ENCODE results near the gene PROX1.

The PROX1 gene, protein sequence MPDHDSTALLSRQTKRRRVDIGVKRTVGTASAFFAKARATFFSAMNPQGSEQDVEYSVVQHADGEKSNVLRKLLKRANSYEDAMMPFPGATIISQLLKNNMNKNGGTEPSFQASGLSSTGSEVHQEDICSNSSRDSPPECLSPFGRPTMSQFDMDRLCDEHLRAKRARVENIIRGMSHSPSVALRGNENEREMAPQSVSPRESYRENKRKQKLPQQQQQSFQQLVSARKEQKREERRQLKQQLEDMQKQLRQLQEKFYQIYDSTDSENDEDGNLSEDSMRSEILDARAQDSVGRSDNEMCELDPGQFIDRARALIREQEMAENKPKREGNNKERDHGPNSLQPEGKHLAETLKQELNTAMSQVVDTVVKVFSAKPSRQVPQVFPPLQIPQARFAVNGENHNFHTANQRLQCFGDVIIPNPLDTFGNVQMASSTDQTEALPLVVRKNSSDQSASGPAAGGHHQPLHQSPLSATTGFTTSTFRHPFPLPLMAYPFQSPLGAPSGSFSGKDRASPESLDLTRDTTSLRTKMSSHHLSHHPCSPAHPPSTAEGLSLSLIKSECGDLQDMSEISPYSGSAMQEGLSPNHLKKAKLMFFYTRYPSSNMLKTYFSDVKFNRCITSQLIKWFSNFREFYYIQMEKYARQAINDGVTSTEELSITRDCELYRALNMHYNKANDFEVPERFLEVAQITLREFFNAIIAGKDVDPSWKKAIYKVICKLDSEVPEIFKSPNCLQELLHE

DNA sequence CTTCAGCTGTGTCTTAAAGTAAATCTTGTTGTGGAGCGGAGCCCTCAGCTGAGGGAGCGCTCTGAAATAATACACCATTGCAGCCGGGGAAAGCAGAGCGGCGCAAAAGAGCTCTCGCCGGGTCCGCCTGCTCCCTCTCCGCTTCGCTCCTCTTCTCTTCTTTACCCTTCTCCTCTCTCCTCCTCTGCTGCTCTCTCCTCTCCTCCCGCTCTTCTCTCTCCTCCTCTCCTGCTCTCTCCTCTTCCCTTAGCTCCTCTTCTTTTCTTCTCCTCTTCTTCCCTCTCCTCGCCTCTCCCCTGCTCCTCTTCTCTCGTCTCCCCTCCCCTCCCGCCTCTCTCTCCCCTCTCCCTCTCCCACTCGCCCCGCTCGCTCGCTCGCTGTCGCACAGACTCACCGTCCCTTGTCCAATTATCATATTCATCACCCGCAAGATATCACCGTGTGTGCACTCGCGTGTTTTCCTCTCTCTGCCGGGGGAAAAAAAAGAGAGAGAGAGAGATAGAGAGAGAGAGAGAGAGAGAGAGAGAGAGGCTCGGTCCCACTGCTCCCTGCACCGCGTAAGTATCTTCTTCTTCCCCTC is at the start of gene PROX1:
Gene PROX1, plus strand, starts transcription at position 47 of the 580 bp plus-strand sequence. CDS start 8,563 bp downstream, outside the sequence.
- DNase-seq, result peak; percentile 46

DNA sequence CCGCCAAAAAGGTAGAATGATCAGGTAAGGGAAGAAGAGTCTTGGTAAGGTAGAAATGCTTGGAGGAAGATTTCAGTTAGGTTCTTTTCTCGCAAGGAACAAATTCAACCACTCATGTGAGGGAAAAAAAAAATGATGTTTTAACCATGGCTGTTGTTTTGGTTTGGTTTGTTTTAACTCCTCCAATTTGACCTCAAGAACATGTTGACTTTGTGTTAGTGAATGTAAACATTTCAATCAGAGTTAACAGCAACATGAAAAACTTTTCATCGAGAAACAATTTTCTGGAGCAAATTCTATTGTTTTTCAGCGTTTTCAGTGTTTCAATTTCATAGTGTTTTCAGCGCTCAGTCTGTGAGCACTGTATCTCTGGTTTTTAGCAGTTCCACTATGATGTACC is 49.0 kb upstream of the PROX1 start:
- no peak for DNase-seq

DNA sequence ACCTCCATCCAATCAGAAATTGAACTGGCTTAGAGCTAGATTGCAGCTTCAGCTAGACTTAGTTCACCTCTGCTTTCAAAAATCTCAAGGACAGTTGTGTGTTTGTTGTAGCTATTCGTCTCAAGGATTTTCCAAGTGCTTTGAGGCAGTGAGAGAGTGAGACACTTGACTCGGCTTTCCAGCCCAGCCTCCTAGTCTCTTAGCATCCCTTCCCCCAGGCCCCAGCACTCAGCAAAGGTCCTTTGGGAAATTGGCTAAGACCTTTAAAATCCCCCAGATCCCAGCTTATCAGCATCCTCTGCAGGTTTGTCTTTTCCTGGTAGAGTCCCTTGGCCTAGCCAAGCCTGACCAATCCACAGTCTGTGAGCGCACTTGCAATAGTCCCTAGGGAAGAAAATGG is 47.9 kb upstream of the PROX1 start:
- no peak for DNase-seq

DNA sequence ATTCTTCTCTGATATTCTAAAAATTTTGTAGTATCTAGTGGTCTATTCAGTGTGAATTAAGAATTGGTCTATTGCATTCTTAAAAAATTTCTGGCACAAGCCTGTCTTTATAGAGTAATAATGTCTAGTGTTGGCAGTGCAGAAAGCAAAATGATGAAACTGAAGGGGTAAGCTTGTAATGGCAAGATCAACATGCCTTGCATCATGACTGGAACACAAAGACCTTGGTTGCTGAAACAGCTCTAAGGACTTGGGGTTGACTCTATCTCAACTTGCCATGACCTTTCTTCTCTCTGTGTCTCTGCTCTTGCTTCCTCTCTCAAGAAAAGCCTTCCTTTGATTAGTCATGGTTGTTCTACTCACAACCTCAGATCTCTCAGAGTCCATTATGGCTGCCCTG is 46.8 kb upstream of the PROX1 start:
- no peak for DNase-seq

DNA sequence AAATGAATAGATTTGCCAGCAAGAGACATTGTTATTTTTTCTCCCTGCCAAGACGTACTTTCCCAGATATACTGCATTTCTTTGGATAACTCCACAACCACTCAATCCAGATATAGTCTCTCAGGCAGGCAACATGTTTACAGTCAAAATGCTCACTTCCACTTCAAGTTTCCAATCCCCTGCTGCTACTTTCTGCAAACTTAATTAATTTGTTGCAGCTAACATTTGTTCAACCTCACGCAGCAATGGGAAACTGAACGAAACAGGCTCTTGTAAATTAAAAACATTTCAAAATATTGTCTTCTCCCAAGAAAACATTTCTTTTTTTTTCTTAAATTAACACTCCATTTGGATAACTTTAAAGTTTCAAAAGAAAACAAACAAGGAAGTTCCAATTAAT is 45.7 kb upstream of the PROX1 start:
- no peak for DNase-seq

DNA sequence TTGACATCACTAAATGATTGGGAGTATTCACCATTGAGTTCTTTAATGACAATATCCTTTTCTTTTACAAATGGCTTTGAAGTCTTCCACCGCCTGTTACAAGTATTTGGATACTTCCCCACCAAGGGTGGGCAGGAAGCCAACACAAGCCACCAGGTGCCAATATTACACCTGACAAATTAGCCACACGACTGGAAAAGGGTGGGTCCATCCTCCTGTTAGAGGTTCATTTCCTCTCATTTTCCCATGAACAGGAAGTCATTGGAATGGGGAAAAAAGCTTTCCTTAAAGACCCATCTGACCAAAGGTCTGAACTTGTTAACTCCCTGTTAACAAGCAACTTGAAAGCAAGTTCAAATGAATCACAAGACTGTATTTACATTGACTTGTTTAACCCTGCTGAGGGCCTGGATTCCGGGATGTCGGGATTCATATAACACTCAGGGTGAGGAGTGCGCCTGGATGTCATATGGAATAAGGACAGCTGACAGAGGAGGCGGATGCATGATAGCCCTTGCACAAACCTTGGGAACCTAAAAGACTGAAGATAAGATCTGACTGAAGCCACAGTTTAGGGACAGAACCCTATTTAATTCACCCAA is 40.5 kb upstream of the PROX1 start:
- DNase-seq, result no peak

DNA sequence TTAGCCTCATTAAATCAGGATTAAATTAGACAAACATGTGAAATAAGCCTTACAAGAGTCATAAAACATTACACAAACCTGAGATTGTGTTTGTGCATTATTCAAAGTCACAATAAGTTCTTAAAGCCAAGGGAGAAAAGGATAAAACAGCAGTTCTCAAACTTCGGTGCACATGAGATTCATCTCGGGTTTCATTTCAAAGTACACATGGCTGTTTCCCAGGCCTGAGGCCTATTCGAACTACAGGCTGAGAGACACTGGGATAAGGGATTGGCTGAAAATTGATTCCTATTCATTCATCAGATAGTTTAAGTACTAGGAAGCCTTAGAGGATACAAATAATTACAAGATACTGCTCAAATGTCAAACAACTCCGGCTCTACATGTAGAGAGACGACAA is 35.9 kb upstream of the PROX1 start:
- no peak for DNase-seq

DNA sequence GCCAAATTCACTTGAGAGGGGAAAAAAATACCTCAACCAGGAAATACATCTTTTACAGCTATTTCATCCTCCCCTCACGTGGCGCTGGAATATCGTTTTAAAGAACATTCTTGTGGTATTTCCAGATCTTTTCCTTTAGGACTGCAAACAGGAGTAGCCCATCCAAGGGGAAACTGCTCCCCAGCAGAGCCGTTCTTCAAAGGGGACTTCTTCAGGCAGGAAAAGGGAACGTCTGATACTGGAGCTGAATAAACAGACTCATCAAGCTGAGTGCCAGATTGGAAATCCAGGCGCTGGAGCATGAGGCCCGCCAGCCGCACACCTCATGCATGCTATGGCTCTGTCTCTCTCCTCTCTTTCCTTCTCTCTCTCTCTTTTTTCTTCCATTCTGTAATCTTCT is 34.0 kb upstream of the PROX1 start:
- no peak for DNase-seq

DNA sequence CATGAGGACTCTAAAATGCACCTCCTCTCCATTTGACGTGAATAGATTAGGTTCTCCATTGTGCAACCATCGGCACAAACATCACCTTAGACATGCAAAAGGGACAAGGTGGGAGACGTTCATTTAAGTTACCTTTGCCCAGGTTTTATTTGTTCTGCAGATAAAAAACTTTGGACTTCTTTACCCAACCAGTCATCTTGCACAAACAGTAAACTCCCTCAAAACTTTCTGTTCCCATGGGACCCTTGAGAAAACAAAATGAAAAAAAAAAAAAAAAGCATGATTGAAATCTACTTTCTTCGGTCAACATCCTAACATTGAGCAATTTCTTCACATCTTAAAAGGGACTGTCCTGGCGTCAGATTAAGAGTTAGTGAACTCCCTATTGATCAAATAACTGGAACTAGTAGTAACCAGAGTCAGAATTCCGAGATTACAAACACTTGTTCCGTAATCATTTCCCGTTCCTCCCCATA is 31.4 kb upstream of the PROX1 start:
- DNase-seq, result no peak

DNA sequence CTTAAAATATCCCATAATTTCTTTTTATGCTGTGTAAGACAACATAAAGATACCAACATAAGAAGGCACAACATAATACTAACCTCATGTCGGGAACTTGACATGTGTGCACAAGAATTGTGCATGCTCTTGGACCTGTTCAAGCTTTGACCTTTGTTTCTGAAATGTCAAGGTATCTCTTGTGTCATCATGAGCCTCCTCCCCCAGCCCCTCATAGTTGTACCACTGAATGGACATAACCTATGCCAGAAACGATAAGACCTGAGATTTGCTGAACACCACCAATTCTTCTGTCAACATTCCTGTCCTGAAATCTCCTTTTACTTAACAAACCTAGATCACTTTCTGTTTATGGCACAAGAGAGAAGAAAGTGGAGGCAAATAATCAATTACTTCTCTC is 29.4 kb upstream of the PROX1 start:
- DNase-seq, result no peak

DNA sequence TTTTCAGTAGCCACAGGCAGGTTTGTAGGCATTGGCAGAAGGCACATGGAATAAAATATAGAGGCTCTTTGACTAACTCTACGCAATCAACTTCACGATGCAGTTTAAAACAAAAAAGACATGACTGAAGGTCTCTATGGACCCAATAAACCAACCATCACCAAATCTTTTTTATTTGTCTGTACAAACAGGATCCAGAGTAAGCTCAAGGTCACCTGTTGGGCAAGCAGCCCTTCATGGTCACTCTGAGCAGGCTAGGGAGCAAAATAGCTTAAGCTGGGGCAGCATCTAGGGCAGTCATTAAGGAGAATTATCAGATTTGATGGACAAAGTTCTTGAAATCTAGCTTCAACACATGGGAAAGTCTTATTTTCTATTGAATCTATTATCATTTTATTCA is 26.8 kb upstream of the PROX1 start:
- DNase-seq, result no peak

DNA sequence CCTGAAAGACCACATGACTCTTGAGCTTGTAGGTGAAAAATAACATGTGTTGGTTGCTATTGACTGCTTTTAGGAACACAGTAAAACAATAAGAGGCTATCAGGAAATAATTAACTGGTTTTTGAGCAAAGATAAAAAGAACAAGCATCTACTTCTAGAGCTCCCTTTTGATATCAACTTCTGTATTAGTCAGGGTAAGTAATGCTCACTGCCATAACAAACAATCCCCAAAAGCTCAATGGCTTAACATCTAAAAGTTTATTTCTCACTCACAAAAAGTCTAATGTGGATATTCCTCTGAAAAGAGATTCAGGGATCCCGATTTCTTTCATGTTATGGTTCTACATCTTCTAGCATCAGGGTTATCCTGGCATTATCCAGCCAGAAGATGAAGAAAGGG is 25.3 kb upstream of the PROX1 start:
- DNase-seq, result no peak

DNA sequence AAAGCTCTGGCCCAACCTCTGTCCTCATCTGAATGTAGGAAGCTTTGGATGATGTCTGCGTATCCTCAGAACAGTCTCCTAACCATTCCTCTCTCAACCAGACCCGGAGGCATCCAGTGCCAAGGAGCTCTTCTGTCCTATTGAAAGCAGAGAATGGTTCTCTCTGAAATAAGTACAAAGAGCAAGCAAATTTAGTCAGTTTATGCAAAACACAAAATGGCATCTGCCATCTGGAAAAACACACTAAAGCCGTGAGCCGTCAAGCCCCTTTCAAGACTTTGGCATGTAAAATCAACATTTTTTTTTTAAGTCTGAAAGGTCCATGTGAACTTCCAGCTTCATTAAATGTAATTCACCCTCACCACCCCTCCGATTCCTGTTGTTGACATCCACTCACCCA is 21.7 kb upstream of the PROX1 start:
- no peak for DNase-seq

DNA sequence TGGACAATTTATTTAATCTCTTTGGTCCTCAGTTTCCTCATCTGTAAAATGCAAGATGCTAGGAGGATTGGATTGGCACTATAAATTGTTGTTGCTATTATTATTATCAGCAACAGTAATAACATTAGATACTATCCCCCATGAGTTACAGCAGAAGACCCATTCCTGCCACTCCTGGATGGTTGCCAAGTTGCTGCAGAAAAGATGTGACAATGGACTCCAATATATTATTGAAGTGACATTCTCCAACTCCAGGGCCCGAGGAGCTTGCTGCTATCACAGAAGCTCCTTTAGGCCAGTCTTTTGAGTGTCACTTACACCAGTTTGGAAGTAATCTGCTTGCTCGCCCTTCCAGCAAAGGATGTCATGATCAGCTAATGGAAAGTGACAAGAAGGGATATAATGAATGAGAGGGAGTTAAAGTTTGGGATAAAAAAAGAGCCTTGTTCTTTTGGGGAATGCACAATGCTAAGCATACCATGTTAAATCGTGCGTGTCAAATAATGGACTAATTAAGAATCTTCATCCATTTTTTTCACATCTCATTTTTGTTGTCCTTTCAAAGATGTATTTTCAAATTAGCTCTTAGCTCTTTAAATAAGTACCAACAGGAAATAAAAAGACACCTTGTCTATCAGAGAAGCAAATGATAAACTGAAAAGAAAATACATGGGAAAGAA is 19.5 kb upstream of the PROX1 start:
- DNase-seq, result no peak

DNA sequence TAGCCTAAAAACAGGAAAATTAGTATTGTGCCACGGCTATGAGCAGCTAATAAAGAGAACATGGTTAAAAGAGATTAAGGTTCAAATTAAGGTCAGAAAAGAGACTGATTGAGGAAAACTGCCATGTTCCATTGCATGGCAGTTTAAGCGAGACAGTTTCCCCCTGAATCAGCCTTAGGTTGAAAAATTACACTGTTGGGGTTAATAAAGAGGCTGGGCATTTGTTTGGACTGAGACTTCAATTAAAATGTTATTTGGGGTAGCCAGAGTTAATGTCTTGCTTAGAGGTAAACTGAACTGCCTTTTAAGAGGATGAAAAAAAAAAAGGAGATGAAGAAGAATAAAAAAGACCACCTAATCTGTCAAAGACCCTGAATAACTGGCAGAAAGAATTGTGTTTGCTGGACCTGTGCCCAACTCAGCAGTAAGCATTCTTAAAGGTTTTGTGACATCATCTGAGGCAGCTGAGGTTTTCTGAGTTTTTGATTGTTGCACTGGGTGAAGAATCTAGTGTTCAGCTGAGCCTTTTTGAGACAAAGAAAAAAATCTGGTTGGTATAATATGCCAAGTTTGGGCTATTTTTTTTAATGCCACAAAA is 17.7 kb upstream of the PROX1 start:
- no peak for DNase-seq

DNA sequence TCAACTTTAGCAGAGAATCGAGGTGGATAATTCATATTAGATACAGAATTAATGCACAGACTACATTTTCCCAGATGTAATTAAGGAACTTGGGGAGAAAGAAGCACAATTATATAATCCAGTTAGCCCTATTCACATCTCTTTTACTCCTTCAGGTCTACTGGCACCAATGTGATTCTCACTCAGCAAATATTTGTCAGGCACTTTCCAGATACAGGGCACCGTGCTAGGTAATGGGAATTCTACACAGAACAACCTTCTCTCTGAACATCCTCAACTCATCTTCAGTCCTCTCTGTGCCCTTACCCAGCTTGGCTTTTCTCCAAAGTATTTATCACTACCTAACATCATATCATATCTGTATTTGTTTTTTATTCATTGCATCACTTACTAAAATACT is 15.6 kb upstream of the PROX1 start:
- no peak for DNase-seq

DNA sequence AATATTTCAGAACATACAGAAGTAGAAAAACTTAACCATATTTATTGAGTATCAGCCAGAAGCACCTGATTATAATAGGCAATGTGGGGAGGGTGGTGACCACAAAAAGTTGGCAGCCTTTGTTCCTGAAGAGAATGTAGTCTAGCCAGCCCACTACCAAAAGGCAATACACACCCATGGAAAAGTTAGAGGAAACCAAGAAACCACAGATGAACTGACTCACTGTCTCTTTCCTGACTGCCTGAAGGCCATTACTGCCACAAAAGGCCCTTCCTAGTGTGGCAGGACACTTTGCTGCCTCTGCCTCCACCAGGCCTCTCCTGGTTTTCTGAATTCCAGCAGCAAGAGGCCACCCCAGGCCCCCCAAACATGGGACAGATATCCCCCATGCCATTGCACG is 14.6 kb upstream of the PROX1 start:
- no peak for DNase-seq

DNA sequence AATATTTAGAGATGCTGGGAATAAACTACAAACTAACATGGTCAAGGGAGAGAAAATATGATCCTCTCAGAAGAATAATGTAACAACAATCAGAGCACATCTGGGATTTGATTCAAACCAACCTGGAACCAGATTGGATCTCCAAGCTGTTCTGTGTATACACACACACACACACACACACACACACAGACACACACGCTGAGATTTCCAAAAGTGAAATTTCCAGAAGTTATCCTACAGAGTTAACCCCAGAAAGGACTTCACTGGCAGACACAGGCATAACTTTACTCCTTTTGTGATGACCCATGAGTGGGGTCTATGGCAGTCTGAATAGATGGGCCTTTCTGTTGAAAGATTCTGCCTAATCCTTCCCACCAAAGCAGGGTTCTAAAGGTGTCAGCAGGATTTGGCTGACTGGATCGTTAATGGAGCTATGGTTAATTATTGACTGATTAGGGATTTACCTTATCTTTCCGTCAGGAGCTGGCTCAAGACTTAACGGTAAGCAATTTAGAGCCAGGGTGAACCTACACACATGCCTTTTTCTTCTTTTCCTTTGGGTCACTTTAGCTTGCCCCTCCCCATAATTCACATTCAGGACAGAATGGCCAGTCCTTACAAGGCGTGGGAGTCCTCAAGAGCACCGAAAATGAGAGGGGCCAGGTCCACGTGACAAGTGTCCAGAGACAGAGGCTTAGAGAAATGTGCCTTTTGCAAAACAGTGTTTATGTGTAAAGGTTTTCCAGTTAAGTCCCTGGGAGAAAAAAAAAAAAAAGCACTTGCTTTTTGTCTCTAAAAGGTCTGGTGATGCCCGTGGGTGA is 10.9 kb upstream of the PROX1 start:
- DNase-seq, result no peak

DNA sequence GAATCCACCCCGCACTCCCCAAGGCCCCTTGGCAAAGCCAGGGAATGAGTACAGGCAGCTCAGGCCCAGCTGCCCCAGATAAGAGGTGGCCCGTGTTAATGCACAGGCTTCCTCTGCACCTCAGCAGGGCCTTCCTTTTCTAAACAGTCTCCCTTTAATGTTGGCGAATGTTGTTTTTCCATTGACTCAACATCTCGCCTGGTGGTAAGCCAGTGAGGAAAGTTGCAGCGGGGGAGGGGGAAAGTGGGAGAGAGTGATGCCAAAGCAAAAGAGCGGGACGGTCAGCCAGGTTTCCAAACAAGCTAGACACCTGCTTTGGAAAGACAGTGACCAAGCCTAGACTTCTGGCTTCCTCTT is 10.3 kb upstream of the PROX1 start:
- DNase-seq, result no peak

DNA sequence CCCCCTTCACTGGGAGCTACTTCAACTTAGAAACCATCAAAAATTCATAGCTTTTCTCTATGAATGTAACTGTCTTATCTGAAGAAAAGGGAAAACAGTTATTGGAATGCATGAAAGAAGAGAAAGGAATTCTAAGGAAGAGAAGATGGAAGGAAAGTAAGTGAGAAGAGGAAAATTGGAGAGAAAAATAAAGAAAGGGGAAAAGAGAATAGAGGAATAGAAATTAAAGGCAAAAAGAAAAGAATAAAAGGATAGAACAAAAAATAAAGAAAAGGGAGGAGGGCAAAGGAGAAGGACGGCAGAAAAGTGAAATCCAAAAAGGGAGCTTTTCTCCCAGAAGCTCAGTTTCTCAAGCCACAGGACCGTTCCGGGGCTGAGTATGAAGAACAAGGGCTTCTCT is 9.9 kb upstream of the PROX1 start:
- DNase-seq, result no peak

DNA sequence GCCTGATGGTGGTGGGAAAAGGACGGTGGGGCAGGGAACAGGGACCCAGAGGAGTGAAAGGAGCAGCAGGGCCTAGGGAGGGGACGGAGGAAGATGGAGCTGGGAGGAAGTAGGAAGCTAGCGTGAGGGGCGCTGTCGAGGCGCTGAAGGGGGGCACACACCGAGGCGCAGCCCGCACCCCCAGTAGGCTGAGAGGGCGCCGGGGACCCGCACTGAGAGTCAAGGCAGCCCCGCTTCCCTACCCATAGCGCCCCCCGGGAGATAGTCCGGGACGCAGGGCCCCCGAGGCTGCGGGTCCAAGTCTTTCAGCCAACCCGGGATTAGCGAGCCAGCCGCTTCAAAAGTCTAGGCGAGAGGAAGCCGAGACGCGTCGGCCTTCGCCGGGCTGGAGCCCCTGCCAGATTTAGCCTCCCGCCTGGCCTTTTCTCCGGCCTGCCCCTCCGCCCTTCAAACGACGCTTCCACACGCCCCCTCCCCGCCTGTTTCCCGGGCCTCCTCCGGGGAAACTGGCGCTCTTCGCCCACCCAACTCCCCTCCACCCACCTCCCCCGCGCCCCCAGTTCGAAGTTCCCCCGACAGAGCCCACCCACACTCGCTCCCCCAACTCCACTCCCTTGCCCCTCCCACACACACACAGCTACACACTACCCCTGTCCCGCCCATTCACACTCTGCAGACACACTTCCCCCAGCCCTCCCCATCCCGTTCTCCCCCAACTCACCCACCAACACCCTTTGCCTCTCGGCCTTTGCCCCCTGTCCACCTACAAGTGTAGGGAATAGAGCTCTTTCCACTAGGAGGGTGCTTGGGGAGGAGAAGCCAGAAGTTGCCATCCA is 7.8 kb upstream of the PROX1 start:
- no peak for DNase-seq

All from CD4-positive, alpha-beta T cell treated with Interleukin-17A for 4 hours (primary cell).